Gastroesophageal sphincter (tissue), 4 donors: Measurements from ENCODE around the gene NME4. TPM values are rescaled to one million over a fixed set of nuclear protein-coding genes. Genes with fewer than 3 reads are reported as not detected.
"Not testable (repeated sequence)": the region's sequence is repeated elsewhere in the genome, so short reads cannot be mapped to it uniquely, and the experiment has no call there.

Experiments
- ATAC-seq: fragments of 150-250 bp; one replicate; pipeline ENCODE4 v1.9.1; 2016; ENCODE audit warnings: mild to moderate bottlenecking, moderate library complexity
- H3K27ac ChIP-seq, 4 donors: fragments of 200-600 bp; sonication (generic) in 3 of 4; 1 replicate in 3 of 4; 2 replicates in 1 of 4; pipeline ENCODE4 v1.5.1; 2016 to 2019
- H3K27me3 ChIP-seq: fragments of 200-600 bp; sonication (generic); one replicate; pipeline ENCODE4 v1.5.1; 2019
- H3K36me3 ChIP-seq, 2 donors: fragments of 200-600 bp; sonication (generic); one replicate each; pipeline ENCODE4 v1.5.1; 2019; ENCODE audit warnings: control low read depth in 1 of 2
- H3K4me1 ChIP-seq, 3 donors: fragments of 200-600 bp; sonication (generic); 1 replicate in 2 of 3; 2 replicates in 1 of 3; pipeline ENCODE4 v1.5.1; 2016 to 2019; ENCODE audit warnings: control low read depth in 2 of 3
- H3K4me3 ChIP-seq, 2 donors: fragments of 200-600 bp; sonication (generic); one replicate each; pipeline ENCODE4 v1.5.1; 2019; ENCODE audit warnings: mild to moderate bottlenecking in 1 of 2, moderate library complexity in 1 of 2
- H3K9me3 ChIP-seq, 3 donors: fragments of 200-600 bp; sonication (generic); one replicate each; pipeline ENCODE4 v1.5.1; 2017 to 2019; ENCODE audit warnings: control low read depth in 2 of 3
- CTCF ChIP-seq, 4 experiments: fragments of 200-600 bp in 2 of 4; fragments of 450-650 bp in 2 of 4; sonication (generic) in 1 of 4; IDR thresholded peaks; one replicate each; pipeline ENCODE4 v1.5.1; 2017 to 2019; ENCODE audit warnings: antibody characterized with exemption in 4 of 4, mild to moderate bottlenecking in 2 of 4, moderate library complexity in 2 of 4
- EP300 ChIP-seq: sonication (generic); formaldehyde crosslinking; IDR thresholded peaks from one replicate; pipeline ENCODE4 v1.6.1; 2017; ENCODE audit warnings: antibody characterized with exemption, mild to moderate bottlenecking
- POLR2A ChIP-seq, 2 donors: fragments of 450-650 bp; IDR thresholded peaks; one replicate each; pipeline ENCODE4 v1.6.1; 2017; ENCODE audit warnings: antibody characterized with exemption in 2 of 2, mild to moderate bottlenecking in 2 of 2, moderate library complexity in 1 of 2
- POLR2AphosphoS5 ChIP-seq: sonication (generic); formaldehyde crosslinking; IDR thresholded peaks from one replicate; pipeline ENCODE4 v1.6.1; 2017; ENCODE audit warnings: antibody characterized with exemption
- WGBS, 2 donors: methylation state at CpG; one replicate each; pipeline ENCODE4 v1.1.5; 2018; ENCODE audit warnings: low coverage in 1 of 2; 5-methylcytosine and 5-hydroxymethylcytosine counted together
- total RNA-seq, 4 donors: library from RNA; depleted of rRNA; stranded (reverse); fragments of >200 nt; gene quantifications; one replicate each; pipeline ENCODE4 v1.1.0, GENCODE V29; 2016

NME4 gene
- total RNA-seq, 4 donors from 2014 or later = 61.1 to 169 (median 136) TPM

DNA sequence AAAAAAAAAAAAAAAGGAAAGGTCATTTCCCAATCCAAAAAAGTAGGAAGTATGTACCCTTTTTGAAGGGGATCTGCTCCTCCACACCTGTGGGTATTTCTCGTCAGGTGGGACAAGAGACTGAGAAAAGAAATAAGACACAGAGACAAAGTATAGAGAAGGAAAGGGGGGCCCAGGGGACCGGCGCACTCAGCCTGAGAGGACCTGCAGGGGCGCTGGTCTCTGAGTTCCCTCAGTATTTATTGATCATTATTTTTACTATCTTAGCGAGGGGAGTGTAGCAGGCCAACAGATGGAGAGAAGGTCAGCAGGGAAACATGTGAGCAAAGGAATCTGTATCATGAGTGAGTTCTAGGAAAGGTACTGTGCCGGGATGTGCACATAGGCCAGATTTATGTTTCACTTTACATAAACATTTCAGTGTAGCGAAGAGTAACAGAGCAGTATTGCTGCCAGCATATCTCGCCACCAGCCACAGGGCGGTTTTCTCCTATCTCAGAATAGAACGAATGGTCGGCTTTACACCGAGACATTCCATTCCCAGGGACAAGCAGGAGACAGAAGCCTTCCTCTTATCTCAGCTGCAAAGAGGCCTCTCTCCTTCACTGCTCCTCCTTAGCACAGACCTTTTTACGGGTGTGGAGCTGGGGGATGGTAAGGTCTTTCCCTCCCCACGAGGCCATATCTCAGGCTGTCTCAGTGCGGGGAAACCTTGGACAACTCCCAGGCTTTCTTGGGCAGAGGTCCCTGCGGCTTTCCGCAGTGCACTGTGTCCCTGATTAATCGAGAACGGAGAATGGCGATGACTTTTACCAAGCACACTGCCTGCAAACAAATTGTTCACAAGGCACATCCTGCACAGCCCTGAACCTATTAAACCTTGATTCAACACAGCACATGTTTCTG lies 9.0 kb upstream of the NME4 start:
- Histone ChIP-seq H3K4me1 (peaks cover 0 to 46% (median 4%) of the 10 kb centered on the region in 3 donors), H3K4me3 (peak overlapping the region in 1 of 2 donors; percentile 14), H3K27ac (peak overlapping the region; percentile 19 to 75 (median 65))
- H3K27me3 ChIP-seq, H3K9me3 ChIP-seq, H3K36me3 ChIP-seq, ATAC-seq: not testable (repeated sequence)
- peak in 1 of 4 experiments; percentile 13 for TF ChIP-seq CTCF (IDR thresholded peaks at IDR 0.05)
- WGBS, 2 donors = 25 to 31% methylated on average over 14 to 19 of the region's 20 CpGs

DNA sequence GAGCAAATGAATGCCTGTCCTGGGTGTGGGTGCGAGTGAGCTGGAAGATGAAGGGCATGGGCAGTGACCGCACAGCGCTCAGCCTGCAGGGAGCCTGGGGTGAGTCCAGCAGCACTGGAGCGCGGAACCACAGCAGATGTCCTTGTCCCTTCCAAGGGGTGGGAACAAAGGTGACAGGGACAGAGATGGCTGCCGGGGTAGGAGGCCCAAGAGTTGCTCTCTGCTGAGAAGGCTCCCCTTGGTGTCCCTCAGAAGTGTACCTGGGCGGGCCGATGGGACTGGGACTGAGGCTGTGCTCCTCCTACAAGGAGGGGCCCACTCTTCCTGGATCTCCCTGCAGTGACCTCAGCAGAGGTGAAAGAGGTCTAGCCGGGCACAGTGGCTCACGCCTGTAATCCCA lies 7.6 kb upstream of the NME4 start:
- peaks cover 0 to 33% (median 0%) of the 10 kb centered on the region in 3 donors for H3K4me1 ChIP-seq
- no peaks in the 10 kb centered on the region for H3K36me3 ChIP-seq
- no peak overlapping the region for H3K27ac ChIP-seq
- H3K9me3 ChIP-seq = no peaks in the 10 kb centered on the region
- no peak overlapping the region for H3K4me3 ChIP-seq
- 83% methylated on average over 1 of the region's 10 CpGs; no CpG with 5 or more reads in 1 of the 2 donors for WGBS, 2 donors
- TF ChIP-seq CTCF (IDR thresholded peaks at IDR 0.05) (no peak), POLR2AphosphoS5 (no peak), EP300 (no peak), POLR2A (IDR thresholded peaks at IDR 0.05) (no peak)
- H3K27me3 ChIP-seq = no peaks in the 10 kb centered on the region
- no peak for ATAC-seq

GRCh38 chr16:391885-392335 lies 5.1 kb upstream of the NME4 start:
- WGBS, 2 donors = 80% methylated on average over 1 of the region's 7 CpGs; no CpG with 5 or more reads in 1 of the 2 donors
- ATAC-seq = peak; percentile 54

GRCh38 chr16:392450-393030 lies 4.5 kb upstream of the NME4 start:
- H3K4me3 ChIP-seq = no peak overlapping the region
- no peaks in the 10 kb centered on the region for H3K36me3 ChIP-seq
- 94 to 100% methylated on average over 2 to 7 of the region's 7 CpGs for WGBS, 2 donors
- ATAC-seq = no peak
- TF ChIP-seq CTCF (IDR thresholded peaks at IDR 0.05) (no peak), EP300 (no peak), POLR2AphosphoS5 (no peak)
- H3K4me1 ChIP-seq = peaks cover 0 to 27% (median 0%) of the 10 kb centered on the region in 3 donors
- no peak overlapping the region for H3K27ac ChIP-seq
- H3K27me3 ChIP-seq = no peaks in the 10 kb centered on the region
- no peaks in the 10 kb centered on the region for H3K9me3 ChIP-seq

More at GRCh38 chr16:391885-392335, 5.1 kb upstream of the NME4 start:
- TF ChIP-seq CTCF (IDR thresholded peaks at IDR 0.05) (peak in 3 of 4 experiments; percentile 64 to 76 (median 69)), POLR2A (IDR thresholded peaks at IDR 0.05) (no peak), EP300 (no peak)
- no peak overlapping the region for H3K4me3 ChIP-seq
- peaks cover 0 to 34% (median 0%) of the 10 kb centered on the region in 3 donors for H3K4me1 ChIP-seq
- no peak overlapping the region for H3K27ac ChIP-seq
- H3K27me3 ChIP-seq = no peaks in the 10 kb centered on the region
- no peaks in the 10 kb centered on the region for H3K36me3 ChIP-seq
- H3K9me3 ChIP-seq = no peaks in the 10 kb centered on the region
